ENCODE results near the gene RALY. TPM values are rescaled to one million over a fixed set of nuclear protein-coding genes. Genes with fewer than 3 reads are reported as not detected.

Gene RALY
- total and polyA plus RNA-seq, 2 of the 4 experiments (the other 2 are of a cell fraction) = 46.2 to 115 TPM

DNA sequence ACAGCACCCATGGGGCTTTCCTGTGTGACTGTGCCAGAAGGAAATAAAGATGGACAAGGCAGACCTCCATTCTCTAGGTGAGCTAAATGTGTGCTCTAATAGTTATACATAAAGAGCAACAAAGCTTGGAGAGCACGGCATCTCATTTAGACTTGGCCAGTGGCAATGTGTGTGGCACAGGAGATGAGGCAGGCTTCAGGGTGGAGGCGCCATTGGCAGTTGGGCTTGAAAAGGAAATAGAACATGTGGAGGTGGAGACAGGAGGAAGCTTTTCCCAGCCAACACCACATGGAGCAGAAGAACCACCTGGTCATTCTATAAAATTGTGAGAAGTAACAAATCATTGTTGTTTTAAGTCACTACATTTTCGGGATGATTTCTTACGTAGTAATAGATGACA lies 3.6 kb upstream of the RALY start:
- H3K4me3 ChIP-seq (ENCODE audit: insufficient read depth, low read depth, low read length) = no peak overlapping the region

More for the DNA sequence above, 3.6 kb upstream of the RALY start:
- no CpG with 5 or more reads among the region's 4 CpGs for WGBS, 2 experiments (ENCODE audit: extremely low coverage in 2 of 2, insufficient read length in 1 of 2)
- dilution Hi-C loops (cut with HindIII; ENCODE audit: low sequenced_read_pairs, unreplicated experiment) (no loop called here), intact Hi-C loops (cut with micrococcal nuclease) (no loop called here), in situ Hi-C loops (cut with MboI; ENCODE audit: low sequenced_read_pairs) (no loop called here)
- H3K4me1 ChIP-seq (ENCODE audit: control insufficient read depth, insufficient read depth, low read length) = peaks cover 5% of the 10 kb centered on the region
- no peak overlapping the region for H2BK20ac ChIP-seq (ENCODE audit: low read depth, low read length)
- no peak overlapping the region for H2AK5ac ChIP-seq (ENCODE audit: low read depth, low read length)
- H4K20me1 ChIP-seq (ENCODE audit: insufficient read depth, low read length) = peaks cover 15% of the 10 kb centered on the region
- no peak overlapping the region for H3K4ac ChIP-seq (ENCODE audit: low read depth, low read length)
- no peak overlapping the region for H3K4me2 ChIP-seq (ENCODE audit: low read depth, low read length)
- H3K56ac ChIP-seq (ENCODE audit: extremely low read depth, insufficient read depth, low read length) = no peak overlapping the region
- no peak overlapping the region for H3K23ac ChIP-seq (ENCODE audit: low read depth, low read length)
- H3K9me3 ChIP-seq (ENCODE audit: control insufficient read depth, insufficient read depth, low read length) = no peaks in the 10 kb centered on the region
- H2AK9ac ChIP-seq (replicated peaks; ENCODE audit: low read depth, low read length, poor library complexity) = no peak overlapping the region
- H3K36me3 ChIP-seq (ENCODE audit: control insufficient read depth, insufficient read depth, low read length) = no peaks in the 10 kb centered on the region
- peaks cover 15 to 26% of the 10 kb centered on the region in 2 experiments; a peak in 3 of 4 replicates for H3K79me1 ChIP-seq (ENCODE audit: low read depth in 1 of 2, low read length in 2 of 2)
- no peak for ATAC-seq (ENCODE audit: low read depth)
- no peak for TF ChIP-seq NFE2L2 (IDR thresholded peaks at IDR 0.05; ENCODE audit: low read depth, low read length)
- TF ChIP-seq FOS (IDR thresholded peaks at IDR 0.05; ENCODE audit: low read depth, low read length) = no peak
- TF ChIP-seq, protein P1, sequence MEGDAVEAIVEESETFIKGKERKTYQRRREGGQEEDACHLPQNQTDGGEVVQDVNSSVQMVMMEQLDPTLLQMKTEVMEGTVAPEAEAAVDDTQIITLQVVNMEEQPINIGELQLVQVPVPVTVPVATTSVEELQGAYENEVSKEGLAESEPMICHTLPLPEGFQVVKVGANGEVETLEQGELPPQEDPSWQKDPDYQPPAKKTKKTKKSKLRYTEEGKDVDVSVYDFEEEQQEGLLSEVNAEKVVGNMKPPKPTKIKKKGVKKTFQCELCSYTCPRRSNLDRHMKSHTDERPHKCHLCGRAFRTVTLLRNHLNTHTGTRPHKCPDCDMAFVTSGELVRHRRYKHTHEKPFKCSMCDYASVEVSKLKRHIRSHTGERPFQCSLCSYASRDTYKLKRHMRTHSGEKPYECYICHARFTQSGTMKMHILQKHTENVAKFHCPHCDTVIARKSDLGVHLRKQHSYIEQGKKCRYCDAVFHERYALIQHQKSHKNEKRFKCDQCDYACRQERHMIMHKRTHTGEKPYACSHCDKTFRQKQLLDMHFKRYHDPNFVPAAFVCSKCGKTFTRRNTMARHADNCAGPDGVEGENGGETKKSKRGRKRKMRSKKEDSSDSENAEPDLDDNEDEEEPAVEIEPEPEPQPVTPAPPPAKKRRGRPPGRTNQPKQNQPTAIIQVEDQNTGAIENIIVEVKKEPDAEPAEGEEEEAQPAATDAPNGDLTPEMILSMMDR (conservative IDR thresholded peaks at IDR 0.05; ENCODE audit: low read depth, low read length) = no peak
- H4K91ac ChIP-seq (ENCODE audit: insufficient read depth, low read depth, low read length) = no peak overlapping the region
- no peak overlapping the region for H3K9ac ChIP-seq (ENCODE audit: low read depth, low read length)
- no peak overlapping the region for H4K8ac ChIP-seq (ENCODE audit: low read depth in 2 of 2, low read length in 2 of 2)
- no peaks in the 10 kb centered on the region for H3K27me3 ChIP-seq (ENCODE audit: control insufficient read depth, insufficient read depth, low read length)
- H3K9me1 ChIP-seq (ENCODE audit: insufficient read depth, low read length) = peaks cover 4% of the 10 kb centered on the region; the same call in 1 of the 2 replicates
- ChIA-PET POLR2A (ENCODE audit: unreplicated experiment) (no interaction called here), CTCF (interaction anchor here (0.6 kb wide), 1 partner anchor 61 kb away, joined by 3 read pairs; no protein-coding TSS in a partner anchor)
- H3K27ac ChIP-seq (ENCODE audit: insufficient read depth, low read length) = no peak overlapping the region
- no peak overlapping the region for H2AFZ ChIP-seq (replicated peaks; ENCODE audit: low read length, poor library complexity)
- no TSS peak for BruUV-seq (replicated peaks)
- H2BK120ac ChIP-seq (ENCODE audit: low read depth, low read length) = no peak overlapping the region
- DNase-seq = no peak
- no peak overlapping the region for H2BK5ac ChIP-seq (ENCODE audit: low read depth, low read length, poor library complexity, severe bottlenecking)
- H4K5ac ChIP-seq (ENCODE audit: low read depth, low read length) = no peak overlapping the region
- no peak overlapping the region for H2BK15ac ChIP-seq (ENCODE audit: low read depth, low read length)
- H3K14ac ChIP-seq (replicated peaks; ENCODE audit: low read depth, low read length) = no peak overlapping the region
- no peak overlapping the region for H3K18ac ChIP-seq (ENCODE audit: low read depth, low read length)

All from IMR-90 (cell line).